Measurements from ENCODE around the gene SIRPB1.

- TF ChIP-seq POLR2A (IDR thresholded peaks at IDR 0.05; ENCODE audit: low read depth), result no peak
- TF ChIP-seq CTCF (IDR thresholded peaks at IDR 0.05), result no peak
- TF ChIP-seq EP300 (IDR thresholded peaks at IDR 0.05), result no peak
Observed at GRCh38 chr20:1663917-1664316, 44.1 kb upstream of the SIRPB1 start.

Data from esophagus muscularis mucosa (tissue), 4 donors.